ENCODE measurements around the gene ZDHHC9. TPM values are rescaled to one million over a fixed set of nuclear protein-coding genes. Genes with fewer than 3 reads are reported as not detected.

Gene ZDHHC9
- total RNA-seq, 1 experiment from 2014 or later: 17.1 TPM

- no TSS peak for BruUV-seq (replicated peaks)
- CTCF ChIA-PET: no interaction called here
Measured at GRCh38 chrX:129802863-129803262, 40.8 kb downstream of the ZDHHC9 start.

DNA sequence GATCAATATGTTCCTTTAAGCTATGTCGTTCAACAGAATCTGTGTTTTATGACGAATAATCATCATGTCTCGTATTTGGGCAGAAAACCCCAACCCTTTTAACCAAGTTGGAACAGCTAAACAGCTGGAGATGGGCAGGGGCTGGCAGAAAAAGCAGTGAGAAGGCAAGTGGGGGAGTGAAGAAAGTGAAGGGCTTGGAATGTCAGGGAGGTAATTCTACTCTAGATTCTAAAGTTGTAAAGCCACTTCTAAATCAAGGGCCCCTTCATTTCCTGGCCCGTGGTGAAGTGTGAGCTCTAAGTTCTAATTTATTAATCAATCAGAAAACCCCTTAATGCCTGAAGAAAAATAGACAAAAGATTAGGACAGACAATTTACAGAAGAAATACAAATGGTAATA, 43.5 kb downstream of the ZDHHC9 start:
- no peaks in the 10 kb centered on the region for H3K36me3 ChIP-seq (ENCODE audit: insufficient read depth, low read length, poor library complexity, severe bottlenecking)
- H3K27me3 ChIP-seq (replicated peaks; ENCODE audit: insufficient read depth, low read depth, low read length, poor library complexity): no peaks in the 10 kb centered on the region
- no TSS peak for BruUV-seq (replicated peaks)
- no peaks in the 10 kb centered on the region for H3K9me3 ChIP-seq (ENCODE audit: low read depth, low read length, poor library complexity, severe bottlenecking)
- H3K4me1 ChIP-seq (ENCODE audit: insufficient read depth, low read length, poor library complexity, severe bottlenecking): peaks cover 20% of the 10 kb centered on the region
- TF ChIP-seq CTCF (conservative IDR thresholded peaks at IDR 0.05; ENCODE audit: low read depth, low read length): no peak
- no peak for TF ChIP-seq EZH2 (IDR thresholded peaks at IDR 0.05; ENCODE audit: borderline replicate concordance, low read depth, low read length, poor library complexity, severe bottlenecking)
- CTCF ChIA-PET: no interaction called here
- no peak for DNase-seq (ENCODE audit: low spot score)
- no peak overlapping the region for H3K27ac ChIP-seq (ENCODE audit: low read depth, low read length, poor library complexity, severe bottlenecking)
- intact Hi-C loops (cut with micrococcal nuclease; ENCODE audit: unreplicated experiment): no loop called here
- POLR2A ChIA-PET (ENCODE audit: low non-redundant PET): no interaction called here
- H3K4me3 ChIP-seq (ENCODE audit: low read depth, low read length, poor library complexity, severe bottlenecking): no peak overlapping the region

More at GRCh38 chrX:129802863-129803262, 40.8 kb downstream of the ZDHHC9 start:
- TF ChIP-seq EZH2 (IDR thresholded peaks at IDR 0.05; ENCODE audit: borderline replicate concordance, low read depth, low read length, poor library complexity, severe bottlenecking) (no peak), CTCF (conservative IDR thresholded peaks at IDR 0.05; ENCODE audit: low read depth, low read length) (no peak)
- DNase-seq (ENCODE audit: low spot score): peak; percentile 7
- Histone ChIP-seq H3K4me3 (ENCODE audit: low read depth, low read length, poor library complexity, severe bottlenecking) (no peak overlapping the region), H3K27ac (ENCODE audit: low read depth, low read length, poor library complexity, severe bottlenecking) (no peak overlapping the region), H3K4me1 (ENCODE audit: insufficient read depth, low read length, poor library complexity, severe bottlenecking) (peaks cover 20% of the 10 kb centered on the region), H3K36me3 (ENCODE audit: insufficient read depth, low read length, poor library complexity, severe bottlenecking) (no peaks in the 10 kb centered on the region), H3K27me3 (replicated peaks; ENCODE audit: insufficient read depth, low read depth, low read length, poor library complexity) (no peaks in the 10 kb centered on the region), H3K9me3 (ENCODE audit: low read depth, low read length, poor library complexity, severe bottlenecking) (no peaks in the 10 kb centered on the region)
- POLR2A ChIA-PET (ENCODE audit: low non-redundant PET): no interaction called here
- intact Hi-C loops (cut with micrococcal nuclease; ENCODE audit: unreplicated experiment): no loop called here

- POLR2A ChIA-PET (ENCODE audit: low non-redundant PET): no interaction called here
- CTCF ChIA-PET: no interaction called here
- Histone ChIP-seq H3K27me3 (replicated peaks; ENCODE audit: insufficient read depth, low read depth, low read length, poor library complexity) (no peaks in the 10 kb centered on the region), H3K4me3 (ENCODE audit: low read depth, low read length, poor library complexity, severe bottlenecking) (no peak overlapping the region), H3K9me3 (ENCODE audit: low read depth, low read length, poor library complexity, severe bottlenecking) (no peaks in the 10 kb centered on the region), H3K36me3 (ENCODE audit: insufficient read depth, low read length, poor library complexity, severe bottlenecking) (no peaks in the 10 kb centered on the region), H3K4me1 (ENCODE audit: insufficient read depth, low read length, poor library complexity, severe bottlenecking) (peaks cover 12% of the 10 kb centered on the region), H3K27ac (ENCODE audit: low read depth, low read length, poor library complexity, severe bottlenecking) (no peak overlapping the region)
- intact Hi-C loops (cut with micrococcal nuclease; ENCODE audit: unreplicated experiment): no loop called here
- TF ChIP-seq CTCF (conservative IDR thresholded peaks at IDR 0.05; ENCODE audit: low read depth, low read length) (no peak), EZH2 (IDR thresholded peaks at IDR 0.05; ENCODE audit: borderline replicate concordance, low read depth, low read length, poor library complexity, severe bottlenecking) (no peak)
- no peak for DNase-seq (ENCODE audit: low spot score)
- no TSS peak for BruUV-seq (replicated peaks)
Measured at GRCh38 chrX:129798888-129799287, 44.8 kb downstream of the ZDHHC9 start.
